ENCODE measurements around the gene APOL2. TPM values are rescaled to one million over a fixed set of nuclear protein-coding genes. Genes with fewer than 3 reads are reported as not detected.

APOL2 gene
- total RNA-seq, 4 donors from 2014 or later, result 39.0 to 121 (median 66.6) TPM

- TF ChIP-seq, protein P1, sequence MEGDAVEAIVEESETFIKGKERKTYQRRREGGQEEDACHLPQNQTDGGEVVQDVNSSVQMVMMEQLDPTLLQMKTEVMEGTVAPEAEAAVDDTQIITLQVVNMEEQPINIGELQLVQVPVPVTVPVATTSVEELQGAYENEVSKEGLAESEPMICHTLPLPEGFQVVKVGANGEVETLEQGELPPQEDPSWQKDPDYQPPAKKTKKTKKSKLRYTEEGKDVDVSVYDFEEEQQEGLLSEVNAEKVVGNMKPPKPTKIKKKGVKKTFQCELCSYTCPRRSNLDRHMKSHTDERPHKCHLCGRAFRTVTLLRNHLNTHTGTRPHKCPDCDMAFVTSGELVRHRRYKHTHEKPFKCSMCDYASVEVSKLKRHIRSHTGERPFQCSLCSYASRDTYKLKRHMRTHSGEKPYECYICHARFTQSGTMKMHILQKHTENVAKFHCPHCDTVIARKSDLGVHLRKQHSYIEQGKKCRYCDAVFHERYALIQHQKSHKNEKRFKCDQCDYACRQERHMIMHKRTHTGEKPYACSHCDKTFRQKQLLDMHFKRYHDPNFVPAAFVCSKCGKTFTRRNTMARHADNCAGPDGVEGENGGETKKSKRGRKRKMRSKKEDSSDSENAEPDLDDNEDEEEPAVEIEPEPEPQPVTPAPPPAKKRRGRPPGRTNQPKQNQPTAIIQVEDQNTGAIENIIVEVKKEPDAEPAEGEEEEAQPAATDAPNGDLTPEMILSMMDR (IDR thresholded peaks at IDR 0.05; ENCODE audit: low read depth), result no peak
Observed at GRCh38 chr22:36220451-36220921, 18.8 kb downstream of the APOL2 start.

DNA sequence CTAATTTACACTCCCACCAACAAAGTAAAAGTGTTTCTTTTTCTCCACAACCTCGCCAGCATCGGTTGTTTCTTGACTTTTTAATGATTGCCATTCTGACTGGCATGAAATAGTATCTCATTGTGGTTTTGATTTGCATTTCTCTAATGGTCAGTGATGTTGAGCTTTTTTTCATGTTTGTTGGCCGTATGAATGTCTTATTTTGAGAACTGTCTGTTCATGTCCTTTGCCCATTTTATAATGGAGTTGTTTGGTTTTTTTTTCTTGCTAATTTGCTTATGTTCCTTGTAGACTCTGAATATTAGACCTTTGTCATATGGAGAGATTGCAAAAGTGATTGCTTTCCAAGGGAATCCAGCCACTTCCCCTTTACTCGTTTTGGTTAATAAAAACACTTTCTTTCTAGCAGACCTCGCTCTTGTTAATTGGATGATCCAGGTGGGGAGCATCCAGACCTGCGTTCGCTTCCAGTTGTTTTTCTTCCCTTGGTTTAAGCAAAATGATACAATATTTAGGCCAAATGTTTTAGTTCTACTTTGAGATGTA lies 20.6 kb downstream of the APOL2 start:
- TF ChIP-seq, protein P1 (IDR thresholded peaks at IDR 0.05; ENCODE audit: low read depth), result no peak

DNA sequence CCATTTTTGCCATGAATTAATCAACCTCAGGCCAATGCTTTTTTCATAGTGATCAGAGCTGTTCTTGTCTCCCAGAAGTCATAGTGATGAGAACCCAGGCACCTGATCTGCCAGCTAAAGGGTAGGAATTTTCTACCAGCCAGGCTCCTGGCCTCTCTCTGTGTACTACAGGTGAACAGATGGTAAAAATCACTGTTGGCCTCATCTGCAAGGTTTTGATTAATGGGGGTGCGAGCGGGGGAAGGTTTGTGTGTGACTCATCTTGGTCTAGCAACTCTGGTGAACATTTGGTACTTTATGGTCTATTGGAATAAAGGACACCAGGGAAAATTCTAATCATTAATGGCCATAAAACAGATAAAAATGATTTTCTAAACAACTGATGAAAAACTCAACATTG lies 23.3 kb downstream of the APOL2 start:
- TF ChIP-seq, protein P1 (IDR thresholded peaks at IDR 0.05; ENCODE audit: low read depth), result no peak

DNA sequence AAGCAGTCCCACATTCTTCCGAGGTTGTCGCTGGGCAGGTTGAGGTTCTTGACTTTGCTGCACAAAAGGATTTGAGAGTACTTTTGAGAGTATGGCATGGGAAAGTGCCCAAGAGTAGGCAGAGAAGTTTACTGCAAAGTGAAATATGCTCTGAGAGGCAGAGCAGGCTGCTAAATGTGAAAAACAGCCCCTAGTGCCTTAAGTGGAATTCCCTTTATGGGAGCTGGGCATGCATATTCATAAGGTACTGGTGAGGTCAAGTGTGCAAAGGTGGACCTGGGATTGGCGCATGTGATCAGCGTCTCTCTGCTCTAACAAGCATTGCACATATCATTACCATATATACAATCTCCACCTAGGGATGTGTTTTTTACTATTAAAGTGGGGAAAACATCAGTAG lies 25.7 kb downstream of the APOL2 start:
- TF ChIP-seq, protein P1 (IDR thresholded peaks at IDR 0.05; ENCODE audit: low read depth), result no peak

DNA sequence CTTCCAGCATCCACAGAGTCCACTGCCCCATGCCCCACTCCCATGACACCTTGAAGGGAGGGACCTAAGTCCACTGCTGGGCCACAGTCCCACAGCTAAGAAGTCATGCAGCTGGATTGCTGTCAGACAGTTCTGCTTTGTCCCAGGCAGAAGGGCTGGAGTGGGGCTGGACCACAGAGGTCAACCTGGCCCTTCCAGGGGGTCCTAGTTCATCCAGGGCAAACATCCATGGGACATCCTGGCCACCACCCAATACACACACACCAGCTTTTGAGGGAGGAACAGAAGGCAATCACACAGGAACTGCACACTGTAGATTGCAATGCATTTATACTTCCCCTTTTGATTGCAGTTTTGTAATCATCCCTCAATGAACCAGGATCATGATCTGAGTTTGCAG lies 26.4 kb downstream of the APOL2 start:
- TF ChIP-seq, protein P1 (IDR thresholded peaks at IDR 0.05; ENCODE audit: low read depth), result no peak

DNA sequence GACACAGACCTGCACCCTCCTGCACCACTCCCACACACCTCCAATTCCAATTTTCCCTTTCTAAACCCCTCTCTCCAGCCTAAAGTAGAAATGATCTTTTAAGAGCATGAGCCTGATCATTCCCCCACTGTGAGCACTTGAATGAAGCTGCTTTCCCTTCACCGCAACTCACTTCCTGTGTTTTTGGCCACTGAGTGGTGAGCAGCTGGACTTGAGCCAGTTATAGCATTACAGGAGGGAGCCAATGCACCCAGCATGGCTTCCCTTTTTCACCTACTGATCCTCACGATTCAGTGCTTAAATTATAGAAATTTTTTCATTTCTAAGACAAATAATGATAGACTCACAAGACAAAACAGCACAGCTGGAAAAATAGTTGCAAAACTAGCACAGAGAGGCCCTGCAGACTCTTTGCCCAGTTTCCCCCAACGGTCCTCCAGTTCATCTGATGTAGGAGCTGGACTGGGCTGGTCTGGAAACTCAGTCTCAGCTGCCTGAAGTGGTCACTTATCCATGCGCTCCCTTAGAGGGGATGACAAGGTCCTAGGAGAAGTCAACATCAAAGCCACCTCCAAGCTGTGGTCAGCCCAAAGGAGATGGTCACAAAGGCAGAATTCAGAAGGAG lies 28.0 kb downstream of the APOL2 start:
- TF ChIP-seq, protein P1 (IDR thresholded peaks at IDR 0.05; ENCODE audit: low read depth), result no peak

DNA sequence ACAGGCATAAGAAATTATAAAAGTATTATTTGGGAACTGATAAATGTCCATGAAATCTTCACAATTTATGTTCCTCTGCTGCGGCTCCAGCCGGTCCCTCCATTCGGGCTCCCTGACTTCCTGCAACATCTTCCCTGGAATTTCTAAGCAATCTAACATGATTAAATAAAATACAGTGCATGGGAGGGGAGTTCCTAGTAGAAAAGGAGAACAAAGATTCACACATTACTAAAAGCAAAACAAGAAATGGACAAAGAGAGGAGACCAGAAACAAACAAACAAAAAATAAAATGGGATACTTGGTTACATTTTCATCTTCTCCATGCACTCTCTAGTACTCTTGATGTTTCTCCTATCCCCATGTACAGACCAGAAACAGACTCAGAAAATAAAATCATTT lies 29.1 kb downstream of the APOL2 start:
- TF ChIP-seq, protein P1 (IDR thresholded peaks at IDR 0.05; ENCODE audit: low read depth), result no peak

Measured in subcutaneous adipose tissue (tissue), 4 donors.